GM12873 (cell line): ENCODE measurements around the gene HMGA1.

Experiments used
- TF ChIP-seq, protein P1 (sequence below): IDR thresholded peaks from 2 replicates; pipeline ENCODE4 v1.5.1; 2012; ENCODE audit warnings: low read depth, mild to moderate bottlenecking, moderate library complexity, low read length, control low read depth; ENCODE audit not compliant: insufficient read depth; ENCODE audit errors: missing control alignments

HMGA1 gene

DNA sequence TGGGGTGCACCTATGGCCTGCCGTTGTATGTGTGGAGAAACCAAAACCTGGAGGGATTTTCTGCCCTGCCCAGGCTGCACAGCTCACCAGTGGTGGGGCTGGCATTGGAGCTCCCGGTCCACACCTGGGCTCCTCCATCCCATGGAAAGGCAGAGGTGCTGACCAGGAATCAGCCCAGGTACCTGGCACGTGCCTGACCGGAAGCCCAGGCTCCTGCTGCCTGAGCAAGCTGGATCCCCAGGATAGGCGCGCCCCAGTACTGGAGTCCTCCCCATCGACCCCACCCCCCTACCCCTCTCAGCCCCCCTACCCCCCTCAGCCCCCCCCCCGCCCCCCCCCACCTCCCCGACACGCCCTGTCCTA, 39.9 kb upstream of the HMGA1 start:
- TF ChIP-seq, protein P1, sequence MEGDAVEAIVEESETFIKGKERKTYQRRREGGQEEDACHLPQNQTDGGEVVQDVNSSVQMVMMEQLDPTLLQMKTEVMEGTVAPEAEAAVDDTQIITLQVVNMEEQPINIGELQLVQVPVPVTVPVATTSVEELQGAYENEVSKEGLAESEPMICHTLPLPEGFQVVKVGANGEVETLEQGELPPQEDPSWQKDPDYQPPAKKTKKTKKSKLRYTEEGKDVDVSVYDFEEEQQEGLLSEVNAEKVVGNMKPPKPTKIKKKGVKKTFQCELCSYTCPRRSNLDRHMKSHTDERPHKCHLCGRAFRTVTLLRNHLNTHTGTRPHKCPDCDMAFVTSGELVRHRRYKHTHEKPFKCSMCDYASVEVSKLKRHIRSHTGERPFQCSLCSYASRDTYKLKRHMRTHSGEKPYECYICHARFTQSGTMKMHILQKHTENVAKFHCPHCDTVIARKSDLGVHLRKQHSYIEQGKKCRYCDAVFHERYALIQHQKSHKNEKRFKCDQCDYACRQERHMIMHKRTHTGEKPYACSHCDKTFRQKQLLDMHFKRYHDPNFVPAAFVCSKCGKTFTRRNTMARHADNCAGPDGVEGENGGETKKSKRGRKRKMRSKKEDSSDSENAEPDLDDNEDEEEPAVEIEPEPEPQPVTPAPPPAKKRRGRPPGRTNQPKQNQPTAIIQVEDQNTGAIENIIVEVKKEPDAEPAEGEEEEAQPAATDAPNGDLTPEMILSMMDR: no peak

DNA sequence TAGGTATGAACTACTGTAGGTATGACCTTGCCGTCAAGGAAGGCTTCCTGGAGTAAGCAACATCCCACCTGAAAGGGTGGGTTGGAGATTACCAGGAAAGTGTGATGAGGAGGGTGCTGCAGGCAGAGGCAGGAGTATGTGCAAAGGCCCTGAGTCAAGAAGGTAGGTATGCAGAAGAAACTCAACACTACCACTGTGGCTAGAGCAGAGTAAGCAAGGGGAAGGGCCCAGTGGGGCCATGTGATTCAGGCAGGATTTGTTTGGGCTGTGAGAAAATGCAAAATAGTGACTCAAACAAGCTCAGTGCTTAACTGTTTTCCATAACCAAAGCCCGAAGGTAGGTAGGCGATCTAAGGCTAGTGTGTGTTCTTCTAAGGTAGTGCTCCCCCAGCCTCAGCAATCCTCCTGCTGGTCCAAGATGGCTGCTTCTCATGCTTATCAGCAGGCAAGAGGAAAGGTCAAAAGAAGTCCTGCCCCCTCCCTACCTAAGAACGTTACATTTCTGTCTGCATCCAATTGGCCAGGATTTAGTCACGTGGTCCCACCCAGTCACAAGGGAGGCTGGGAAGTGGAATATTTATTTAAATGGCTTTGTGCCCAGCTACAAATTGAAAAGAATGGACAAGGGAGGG, 36.2 kb upstream of the HMGA1 start:
- TF ChIP-seq, protein P1: no peak

DNA sequence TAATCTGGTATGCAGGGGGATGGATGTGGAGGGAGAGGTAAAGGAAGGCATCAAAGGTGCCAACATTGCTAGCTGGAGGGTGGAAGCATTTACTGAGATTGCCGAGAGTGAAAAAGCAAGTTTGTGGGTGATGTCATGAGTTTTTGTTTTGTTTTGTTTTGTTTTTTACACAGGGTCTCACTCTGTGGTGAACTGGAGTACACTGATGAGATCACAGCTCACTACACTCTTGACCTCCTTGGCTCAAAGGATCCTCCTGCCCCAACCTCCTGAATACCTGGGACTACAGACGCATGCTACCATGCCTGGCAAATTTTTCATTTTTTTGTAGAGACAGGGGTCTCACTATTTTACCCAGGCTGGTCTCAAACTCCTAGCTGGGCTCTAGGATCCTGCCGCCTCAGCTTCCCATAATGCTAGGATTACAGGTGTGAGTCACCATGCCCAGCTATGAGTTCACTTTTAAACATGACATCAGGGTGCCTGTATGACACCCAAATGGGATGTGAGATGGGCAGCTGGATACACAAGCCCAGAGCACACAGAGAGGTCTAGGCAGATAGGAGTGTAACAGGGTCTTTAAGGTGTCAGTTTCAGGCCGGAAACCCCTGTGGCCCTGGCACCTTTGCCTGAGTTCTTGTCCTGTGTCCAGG, 35.1 kb upstream of the HMGA1 start:
- TF ChIP-seq, protein P1: no peak

- TF ChIP-seq, protein P1: no peak
Measured at GRCh38 chr6:34202329-34203201, 34.1 kb upstream of the HMGA1 start.

DNA sequence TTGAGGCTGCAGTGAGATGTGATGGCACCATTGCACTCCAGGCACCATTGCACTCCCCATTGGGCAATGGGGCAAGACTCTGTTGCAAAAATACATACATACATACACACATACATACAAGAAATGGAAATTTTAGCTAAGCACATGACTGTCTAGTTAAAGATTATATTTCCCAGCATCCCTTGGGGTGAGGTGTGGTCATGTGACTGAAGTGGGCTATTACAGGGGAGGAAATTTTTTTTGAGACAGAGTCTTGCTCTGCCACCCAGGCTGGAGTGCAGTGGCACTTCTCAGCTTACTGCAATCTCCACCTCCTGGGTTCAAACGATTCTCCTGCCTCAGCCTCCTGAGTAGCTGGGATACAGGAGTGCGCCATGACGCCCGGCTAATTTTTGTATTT, 32.0 kb upstream of the HMGA1 start:
- TF ChIP-seq, protein P1: no peak

- TF ChIP-seq, protein P1: no peak
Measured at GRCh38 chr6:34205466-34205865, 31.2 kb upstream of the HMGA1 start.

DNA sequence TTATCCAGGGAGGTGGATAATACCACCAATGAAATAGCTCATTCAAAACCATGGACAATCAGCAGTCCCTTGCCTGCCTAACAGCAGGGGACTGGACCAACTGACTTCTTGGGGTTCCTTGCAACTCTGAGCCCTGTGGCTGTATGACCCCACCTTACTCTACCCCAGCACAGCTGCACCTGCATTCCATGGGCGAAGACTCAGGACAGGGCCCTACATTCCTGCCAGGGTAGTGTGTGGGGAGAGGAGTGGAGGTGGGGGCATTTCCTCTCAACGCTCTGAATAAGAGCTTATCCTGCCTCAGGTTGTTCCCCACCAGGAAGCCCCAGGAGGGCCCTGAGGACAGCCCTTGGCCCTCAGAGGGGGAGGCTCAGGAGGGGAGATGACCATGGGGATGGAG, 30.8 kb upstream of the HMGA1 start:
- TF ChIP-seq, protein P1: no peak
